WTC11 (cell line): ENCODE results near the gene UTP3. TPM values are rescaled to one million over a fixed set of nuclear protein-coding genes. Genes with fewer than 3 reads are reported as not detected.
"Not testable (repeated sequence)": the region's sequence is repeated elsewhere in the genome, so short reads cannot be mapped to it uniquely, and the experiment has no call there.

ENCODE experiments used
- ATAC-seq: fragments of 200-7000 bp; cut with Tn5 transposase; 2 replicates; pipeline ENCODE4 v1.10.0; 2021; ENCODE audit warnings: mild to moderate bottlenecking, moderate library complexity
- CTCF ChIA-PET: fragments of 300-600 bp; sonication (Branson Sonifier 250); formaldehyde crosslinking; loops from one replicate; lab custom pipeline; 2021; ENCODE audit warnings: antibody characterized with exemption; lab: Charles Lee
- POLR2A ChIA-PET: fragments of 350-600 bp; sonication (Branson Sonifier 250); formaldehyde crosslinking; loops from one replicate; lab custom pipeline; 2021; ENCODE audit warnings: antibody characterized with exemption; lab: Charles Lee
- DNase-seq: peaks from one replicate; pipeline ENCODE4 v3.0.0; 2021; ENCODE audit warnings: low spot score
- H3K27ac Mint-ChIP-seq: 2 replicates; pipeline ENCODE4 v1.8.0; 2021; ENCODE audit warnings: mixed read lengths
- H3K27me3 Mint-ChIP-seq: 2 replicates; pipeline ENCODE4 v1.8.0; 2021; ENCODE audit warnings: low read depth, mild to moderate bottlenecking, moderate library complexity, mixed read lengths
- H3K36me3 Mint-ChIP-seq: 2 replicates; pipeline ENCODE4 v1.8.0; 2021; ENCODE audit warnings: mixed read lengths
- H3K4me1 Mint-ChIP-seq: 2 replicates; pipeline ENCODE4 v1.8.0; 2022; ENCODE audit warnings: mixed read lengths
- H3K4me3 Mint-ChIP-seq: 2 replicates; pipeline ENCODE4 v1.8.0; 2021; ENCODE audit warnings: mild to moderate bottlenecking, moderate library complexity, mixed read lengths
- H3K9me3 Mint-ChIP-seq: 2 replicates; pipeline ENCODE4 v1.8.0; 2021; ENCODE audit warnings: mixed read lengths
- AFF4 ChIP-seq: sonication (generic); formaldehyde crosslinking; IDR thresholded peaks from 2 replicates; pipeline ENCODE4 v1.8.1; 2023; ENCODE audit warnings: mild to moderate bottlenecking, missing genetic modification reagents, borderline replicate concordance
- CDX4 ChIP-seq: fragments of 250-450 bp; sonication (Bioruptor Pico); IDR thresholded peaks from 2 replicates; pipeline ENCODE4 v1.9.0; 2021; ENCODE audit warnings: moderate library complexity, mild to moderate bottlenecking, inconsistent platforms, borderline replicate concordance
- CREM ChIP-seq: sonication (generic); formaldehyde crosslinking; IDR thresholded peaks from 2 replicates; pipeline ENCODE4 v1.8.1; 2022; ENCODE audit warnings: mild to moderate bottlenecking, missing genetic modification reagents, moderate library complexity
- E2F5 ChIP-seq: sonication (generic); formaldehyde crosslinking; IDR thresholded peaks from 2 replicates; pipeline ENCODE4 v1.8.1; 2022; ENCODE audit warnings: mild to moderate bottlenecking, moderate library complexity, missing genetic modification reagents
- ETV6 ChIP-seq: sonication (generic); formaldehyde crosslinking; IDR thresholded peaks from 2 replicates; pipeline ENCODE4 v1.8.1; 2022; ENCODE audit warnings: mild to moderate bottlenecking, missing genetic modification reagents
- HMGA2 ChIP-seq: fragments of 250-450 bp; sonication (Bioruptor Pico); IDR thresholded peaks from 2 replicates; pipeline ENCODE4 v1.4.0; 2021; ENCODE audit warnings: mild to moderate bottlenecking, moderate library complexity
- MLX ChIP-seq: sonication (generic); formaldehyde crosslinking; IDR thresholded peaks from 2 replicates; pipeline ENCODE4 v1.8.1; 2023; ENCODE audit warnings: mild to moderate bottlenecking, missing genetic modification reagents, moderate library complexity
- NFYB ChIP-seq: sonication (generic); formaldehyde crosslinking; conservative IDR thresholded peaks from 2 replicates; pipeline ENCODE4 v1.8.0; 2022; ENCODE audit warnings: low read depth, missing genetic modification reagents
- NR2C2 ChIP-seq: sonication (generic); formaldehyde crosslinking; IDR thresholded peaks from 2 replicates; pipeline ENCODE4 v1.8.0; 2022; ENCODE audit warnings: mild to moderate bottlenecking, missing genetic modification reagents
- PRDM15 ChIP-seq: sonication (generic); formaldehyde crosslinking; IDR thresholded peaks from 2 replicates; pipeline ENCODE4 v1.8.0; 2022; ENCODE audit warnings: missing genetic modification reagents
- SMAD4 ChIP-seq: sonication (generic); formaldehyde crosslinking; IDR thresholded peaks from 2 replicates; pipeline ENCODE4 v1.8.0; 2022; ENCODE audit warnings: mild to moderate bottlenecking, missing genetic modification reagents
- TCF7 ChIP-seq: sonication (generic); formaldehyde crosslinking; IDR thresholded peaks from 2 replicates; pipeline ENCODE4 v1.8.0; 2022; ENCODE audit warnings: mild to moderate bottlenecking, low read depth, missing genetic modification reagents, moderate library complexity
- ZNF232 ChIP-seq: sonication (generic); formaldehyde crosslinking; IDR thresholded peaks from 2 replicates; pipeline ENCODE4 v1.8.0; 2022; ENCODE audit warnings: mild to moderate bottlenecking, missing genetic modification reagents
- ZNF263 ChIP-seq: sonication (generic); formaldehyde crosslinking; IDR thresholded peaks from 2 replicates; pipeline ENCODE4 v1.8.1; 2022; ENCODE audit warnings: low read depth, mild to moderate bottlenecking, moderate library complexity, missing genetic modification reagents
- ZNF317 ChIP-seq: sonication (generic); formaldehyde crosslinking; IDR thresholded peaks from 2 replicates; pipeline ENCODE4 v1.8.1; 2023; ENCODE audit warnings: low read depth, mild to moderate bottlenecking, moderate library complexity, missing genetic modification reagents, borderline replicate concordance
- ZNF425 ChIP-seq: fragments of 250-450 bp; sonication (Bioruptor Pico); conservative IDR thresholded peaks from 2 replicates; pipeline ENCODE4 v1.9.0; 2021; ENCODE audit warnings: mild to moderate bottlenecking
- total RNA-seq: library from RNA; stranded (reverse); gene quantifications from 3 replicates; pipeline ENCODE4 v1.2.3, GENCODE V29; 2021

UTP3 gene
- total RNA-seq, 1 experiment from 2014 or later, result 45.5 TPM

- TF ChIP-seq AFF4 (no peak), PRDM15 (no peak), MLX (CRISPR knock-in tag) (no peak), E2F5 (no peak), TCF7 (CRISPR knock-in tag) (no peak), SMAD4 (CRISPR knock-in tag) (no peak), ZNF317 (CRISPR knock-in tag) (no peak)
Observed at GRCh38 chr4:70728091-70728490, 39.8 kb downstream of the UTP3 start (continued).

GRCh38 chr4:70732878-70733277 is 44.5 kb downstream of the UTP3 start:
- POLR2A ChIA-PET, CTCF ChIA-PET, H3K4me1 Mint-ChIP-seq, H3K27ac Mint-ChIP-seq, H3K36me3 Mint-ChIP-seq, H3K27me3 Mint-ChIP-seq, DNase-seq, H3K9me3 Mint-ChIP-seq, ATAC-seq, H3K4me3 Mint-ChIP-seq: not testable (repeated sequence)

GRCh38 chr4:70734168-70734954 is 46.0 kb downstream of the UTP3 start:
- no peak for DNase-seq
- ChIA-PET CTCF (interaction anchor here (2.3 to 2.6 kb wide), 2 partner anchors 12 to 43 kb away, joined by 4 to 23 read pairs; partner anchors contain the start of gene RUFY3), POLR2A (no interaction called here)
- H3K27ac Mint-ChIP-seq, result peak overlapping the region; percentile 14
- no peaks in the 10 kb centered on the region for H3K4me1 Mint-ChIP-seq
- H3K4me3 Mint-ChIP-seq, result no peak overlapping the region
- ATAC-seq, result no peak
- H3K9me3 Mint-ChIP-seq, result no peaks in the 10 kb centered on the region
- H3K27me3 Mint-ChIP-seq, result no peaks in the 10 kb centered on the region
- no peaks in the 10 kb centered on the region for H3K36me3 Mint-ChIP-seq
- TF ChIP-seq AFF4 (no peak), NFYB (CRISPR knock-in tag) (no peak), NR2C2 (CRISPR knock-in tag) (no peak), ETV6 (CRISPR knock-in tag) (no peak), CDX4 (no peak), ZNF425 (CRISPR knock-in tag) (no peak), ZNF263 (CRISPR knock-in tag) (no peak), CREM (CRISPR knock-in tag) (no peak), HMGA2 (CRISPR knock-in tag) (no peak), ZNF232 (CRISPR knock-in tag) (no peak)
